ENCODE measurements around the gene ZBED1.
"Not testable (repeated sequence)": the region's sequence is repeated elsewhere in the genome, so short reads cannot be mapped to it uniquely, and the experiment has no call there.

Gene ZBED1

GRCh38 chrX:2458309-2458708 is 42.5 kb downstream of the ZBED1 start:
- TF ChIP-seq CTCF (IDR thresholded peaks at IDR 0.05; ENCODE audit: insufficient read depth, low read depth, low read length, missing control alignments): no peak

GRCh38 chrX:2457289-2458133 is 43.3 kb downstream of the ZBED1 start:
- H3K4me3 ChIP-seq (ENCODE audit: low read depth, low read length): no peak overlapping the region
- no peak for TF ChIP-seq CTCF (IDR thresholded peaks at IDR 0.05; ENCODE audit: insufficient read depth, low read depth, low read length, missing control alignments)
- DNase-seq (ENCODE audit: low read depth): no peak

More at GRCh38 chrX:2458309-2458708, 42.5 kb downstream of the ZBED1 start:
- H3K4me3 ChIP-seq (ENCODE audit: low read depth, low read length): no peak overlapping the region
- no peak for DNase-seq (ENCODE audit: low read depth)

GRCh38 chrX:2456091-2456490 is 44.7 kb downstream of the ZBED1 start:
- not testable (repeated sequence) for H3K4me3 ChIP-seq (ENCODE audit: low read depth, low read length); DNase-seq (ENCODE audit: low read depth)

- H3K4me3 ChIP-seq (ENCODE audit: low read depth, low read length); DNase-seq (ENCODE audit: low read depth): not testable (repeated sequence)
These were observed 46.2 kb downstream of the ZBED1 start for GRCh38 chrX:2454620-2455019.

- no peak for DNase-seq (ENCODE audit: low read depth)
- no peak for TF ChIP-seq CTCF (IDR thresholded peaks at IDR 0.05; ENCODE audit: insufficient read depth, low read depth, low read length, missing control alignments)
- H3K4me3 ChIP-seq (ENCODE audit: low read depth, low read length): no peak overlapping the region
These were observed 48.0 kb downstream of the ZBED1 start for GRCh38 chrX:2452799-2453198.

GRCh38 chrX:2452317-2452784 is 48.4 kb downstream of the ZBED1 start:
- TF ChIP-seq CTCF (IDR thresholded peaks at IDR 0.05; ENCODE audit: insufficient read depth, low read depth, low read length, missing control alignments): no peak
- H3K4me3 ChIP-seq (ENCODE audit: low read depth, low read length): no peak overlapping the region
- DNase-seq (ENCODE audit: low read depth): no peak

GRCh38 chrX:2451501-2452316 is 49.1 kb downstream of the ZBED1 start:
- no peak overlapping the region for H3K4me3 ChIP-seq (ENCODE audit: low read depth, low read length)
- TF ChIP-seq CTCF (IDR thresholded peaks at IDR 0.05; ENCODE audit: insufficient read depth, low read depth, low read length, missing control alignments): no peak

More at GRCh38 chrX:2451501-2452316, 49.1 kb downstream of the ZBED1 start:
- DNase-seq (ENCODE audit: low read depth): no peak
